CD4-positive, alpha-beta T cell (primary cell): ENCODE data around the gene KMT2C. TPM values are rescaled to one million over a fixed set of nuclear protein-coding genes. Genes with fewer than 3 reads are reported as not detected.
"Not testable (repeated sequence)": the region's sequence is repeated elsewhere in the genome, so short reads cannot be mapped to it uniquely, and the experiment has no call there.

Source experiments
- ATAC-seq: fragments of 200-7000 bp; cut with Tn5 transposase; one replicate; pipeline ENCODE4 v1.10.0; 2022; ENCODE audit warnings: mild to moderate bottlenecking; ENCODE audit not compliant: poor library complexity
- CTCF ChIA-PET: fragments of 350-600 bp; sonication (Branson Sonifier 250); formaldehyde crosslinking; loops from one replicate; lab custom pipeline; 2021; ENCODE audit warnings: antibody characterized with exemption, inconsistent platforms; lab: Charles Lee
- POLR2A ChIA-PET: fragments of 350-600 bp; sonication (Branson Sonifier 250); formaldehyde crosslinking; loops from one replicate; lab custom pipeline; 2021; ENCODE audit warnings: antibody characterized with exemption, inconsistent platforms; lab: Charles Lee
- DNase-seq, 14 experiments: peaks; one replicate each; pipeline ENCODE4 v3.0.0-alpha.2; 2013 to 2020; ENCODE audit warnings: mixed read lengths in 2 of 14
- H3K27ac ChIP-seq, 2 donors: one replicate each; pipeline versions ENCODE4 v1.5.1 to v1.7.0; 2013; ENCODE audit warnings: low read length in 2 of 2, low read depth in 1 of 2, mild to moderate bottlenecking in 1 of 2
- H3K27me3 ChIP-seq, 2 experiments: 1 replicate in 1 of 2; 2 replicates in 1 of 2; pipeline versions ENCODE4 v1.6.1 to v1.7.0; 2013; ENCODE audit warnings: low read length in 2 of 2, control low read depth in 1 of 2, mild to moderate bottlenecking in 1 of 2, moderate library complexity in 1 of 2; ENCODE audit not compliant: insufficient read depth in 2 of 2, control insufficient read depth in 1 of 2
- H3K36me3 ChIP-seq: one replicate; pipeline ENCODE4 v1.6.1; 2013; ENCODE audit warnings: low read length, control low read depth; ENCODE audit not compliant: insufficient read depth
- H3K4me1 ChIP-seq: one replicate; pipeline ENCODE4 v1.6.1; 2013; ENCODE audit warnings: low read length, control low read depth; ENCODE audit not compliant: insufficient read depth
- H3K4me3 ChIP-seq: one replicate; pipeline ENCODE4 v1.5.1; 2013; ENCODE audit warnings: mild to moderate bottlenecking, low read length, moderate library complexity
- H3K9me3 ChIP-seq, 2 experiments: 1 replicate in 1 of 2; 2 replicates in 1 of 2; pipeline versions ENCODE4 v1.6.1 to v1.7.0; 2013; ENCODE audit warnings: low read length in 2 of 2, mild to moderate bottlenecking in 2 of 2, control low read depth in 1 of 2, moderate library complexity in 1 of 2; ENCODE audit not compliant: control insufficient read depth in 1 of 2, insufficient read depth in 1 of 2
- H3K27ac Mint-ChIP-seq: one replicate; pipeline ENCODE4 v1.8.0; 2020; ENCODE audit warnings: mixed read lengths
- H3K27me3 Mint-ChIP-seq: one replicate; pipeline ENCODE4 v1.8.0; 2021; ENCODE audit warnings: mixed read lengths
- H3K36me3 Mint-ChIP-seq: one replicate; pipeline ENCODE4 v1.8.0; 2021; ENCODE audit warnings: low read depth, mixed read lengths
- H3K4me1 Mint-ChIP-seq: one replicate; pipeline ENCODE4 v1.8.0; 2021; ENCODE audit warnings: low read depth, mixed read lengths
- H3K4me3 Mint-ChIP-seq: one replicate; pipeline ENCODE4 v1.8.0; 2020; ENCODE audit warnings: mild to moderate bottlenecking, mixed read lengths
- H3K9me3 Mint-ChIP-seq: one replicate; pipeline ENCODE4 v1.8.0; 2020; ENCODE audit warnings: mixed read lengths
- intact Hi-C, 2 experiments: fragments of 100-400 bp; cut with DNase I in 1 of 2; cut with micrococcal nuclease in 1 of 2; formaldehyde crosslinking; loops; one replicate each; pipeline versions ENCODE4 v1.15.1 to v1.9.0; 2023 to 2025; cut with DNase I, micrococcal nuclease
- total RNA-seq, 174 experiments: library from RNA in 2 of 174; stranded (reverse) in 2 of 174; gene quantifications; one replicate each; pipeline ENCODE4 v1.2.3 and lab custom pipeline; 2021 to 2026
- TF ChIP-seq, protein P1 (sequence below): fragments of 200-600 bp; IDR thresholded peaks from one replicate; pipeline ENCODE4 v1.8.0; 2022; ENCODE audit warnings: antibody characterized with exemption, mild to moderate bottlenecking

The KMT2C gene
- total RNA-seq, 2 experiments from 2014 or later: 113 to 118 TPM

DNA sequence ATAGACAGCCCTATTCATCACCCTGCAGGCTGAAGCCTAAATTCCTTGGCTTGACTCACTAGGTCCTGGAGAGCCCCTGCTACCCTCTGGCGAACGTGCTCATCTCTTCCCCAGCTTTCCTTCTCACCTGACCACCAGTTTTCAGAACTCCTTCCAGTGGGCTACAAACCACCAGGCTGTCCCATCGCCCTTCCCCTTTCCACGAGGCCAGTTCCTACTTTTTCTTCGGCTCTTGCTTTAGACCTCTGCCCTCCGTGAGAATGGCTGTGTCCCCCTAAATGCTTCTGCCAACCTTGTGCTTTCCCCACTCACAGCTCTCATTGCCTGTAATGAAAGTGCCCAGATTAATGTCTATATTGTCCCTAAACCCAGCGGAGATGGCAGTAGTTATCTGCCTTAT lies 5.4 kb upstream of the KMT2C start:
- ATAC-seq, intact Hi-C loops, H3K36me3 ChIP-seq, H3K36me3 Mint-ChIP-seq, H3K9me3 ChIP-seq, H3K4me3 Mint-ChIP-seq, H3K9me3 Mint-ChIP-seq, H3K4me1 ChIP-seq, H3K27ac ChIP-seq, H3K4me1 Mint-ChIP-seq, CTCF ChIA-PET, H3K4me3 ChIP-seq, H3K27me3 ChIP-seq, DNase-seq, H3K27ac Mint-ChIP-seq, H3K27me3 Mint-ChIP-seq: not testable (repeated sequence)
- POLR2A ChIA-PET: interaction anchor here (1.3 kb wide), 1 partner anchor 22 kb away, joined by 8 read pairs; no protein-coding TSS in a partner anchor

DNA sequence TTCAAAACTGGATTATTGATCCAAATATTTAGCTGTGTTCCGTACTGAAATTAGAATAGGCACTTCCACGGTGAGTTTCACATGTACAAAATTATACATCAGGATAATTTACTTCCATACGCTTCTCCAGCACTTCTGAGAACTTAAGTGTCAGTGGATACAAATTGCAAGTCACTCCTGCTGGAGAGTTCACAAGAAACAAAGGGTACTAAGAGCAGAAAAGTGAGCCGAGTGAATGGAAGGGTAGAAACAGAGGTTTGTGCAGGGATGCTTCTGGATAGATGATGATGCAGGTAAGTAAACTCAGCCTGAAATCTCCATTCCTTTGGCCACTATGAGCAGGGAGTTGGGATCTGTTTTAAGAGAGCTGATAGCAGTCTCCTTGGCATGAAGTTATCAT lies 2.2 kb upstream of the KMT2C start:
- H3K27ac ChIP-seq, H3K27me3 Mint-ChIP-seq, H3K4me1 ChIP-seq, ATAC-seq, H3K9me3 ChIP-seq, DNase-seq, H3K36me3 ChIP-seq, H3K9me3 Mint-ChIP-seq, H3K27me3 ChIP-seq, H3K4me3 ChIP-seq: not testable (repeated sequence)
- Mint-ChIP-seq H3K4me1 (peaks cover 26% of the 10 kb centered on the region), H3K4me3 (peak overlapping the region; percentile 91), H3K36me3 (peaks cover 25% of the 10 kb centered on the region), H3K27ac (peak overlapping the region; percentile 93)
- POLR2A ChIA-PET: interaction anchor here (2.7 kb wide), 1 partner anchor 26 kb away, joined by 25 read pairs; no protein-coding TSS in a partner anchor
- intact Hi-C loops: loop anchor here in 1 of 2 experiments (5.0 to 10.0 kb wide), 3 partner anchors 91 to 561 kb away; partner anchors contain the start of genes PRKAG2 and XRCC2
- CTCF ChIA-PET: interaction anchor here (0.7 kb wide), 1 partner anchor 8 kb away, joined by 3 read pairs; no protein-coding TSS in a partner anchor

DNA sequence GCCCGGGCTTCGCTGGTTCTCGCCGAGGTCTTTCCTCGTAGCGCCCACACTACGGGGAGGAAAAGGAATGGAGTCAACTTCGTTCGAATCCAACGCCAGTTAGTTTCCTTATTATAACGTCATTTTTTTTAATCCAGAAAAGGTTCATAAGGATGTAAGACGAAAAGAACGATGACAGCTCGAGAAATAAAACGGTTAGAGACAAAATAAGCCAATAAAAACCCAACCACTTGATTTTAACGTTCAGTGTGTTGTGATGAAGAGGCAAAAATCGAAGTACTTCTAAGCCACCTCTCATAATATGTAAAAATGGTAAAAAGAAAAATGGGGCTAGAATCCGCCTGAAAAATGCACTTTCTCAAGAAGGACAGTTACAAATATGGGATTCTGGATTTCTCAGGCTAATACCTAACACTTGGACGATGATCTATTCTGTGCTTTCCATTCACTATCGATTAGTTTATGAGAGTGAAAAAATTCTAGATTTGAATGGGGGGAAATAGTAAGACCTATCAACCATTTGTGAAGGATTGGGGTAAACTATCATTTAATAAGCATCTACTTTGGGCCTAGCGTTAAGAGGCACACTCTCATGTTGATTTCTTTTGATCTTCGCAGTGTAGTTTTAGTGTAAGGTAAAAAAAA lies 1.2 kb upstream of the KMT2C start:
- not testable (repeated sequence) for H3K9me3 Mint-ChIP-seq, H3K4me1 ChIP-seq, H3K27me3 Mint-ChIP-seq, H3K27me3 ChIP-seq, H3K36me3 ChIP-seq, H3K9me3 ChIP-seq
- H3K27ac Mint-ChIP-seq: peak overlapping the region; percentile 93
- CTCF ChIA-PET: interaction anchor here (0.6 kb wide), 1 partner anchor 126 kb away, joined by 3 read pairs; no protein-coding TSS in a partner anchor
- intact Hi-C loops: loop anchor here (1.0 to 10.0 kb wide), 5 partner anchors 26 to 560 kb away; partner anchors contain the start of genes PRKAG2 (in 1 of the 2) and XRCC2 (in 1 of the 2)
- peaks cover 29% of the 10 kb centered on the region for H3K4me1 Mint-ChIP-seq
- ATAC-seq: peak; percentile 18
- DNase-seq: peak in 1 of 14 experiments; percentile 7
- peak overlapping the region; percentile 62 for H3K4me3 ChIP-seq
- peaks cover 25% of the 10 kb centered on the region for H3K36me3 Mint-ChIP-seq
- peak overlapping the region; percentile 86 to 92 for H3K27ac ChIP-seq
- peak overlapping the region; percentile 91 for H3K4me3 Mint-ChIP-seq
- POLR2A ChIA-PET: interaction anchor here (0.6 to 2.7 kb wide), 6 partner anchors 23 to 100 kb away, joined by 3 to 25 read pairs (median 3); no protein-coding TSS in a partner anchor

DNA sequence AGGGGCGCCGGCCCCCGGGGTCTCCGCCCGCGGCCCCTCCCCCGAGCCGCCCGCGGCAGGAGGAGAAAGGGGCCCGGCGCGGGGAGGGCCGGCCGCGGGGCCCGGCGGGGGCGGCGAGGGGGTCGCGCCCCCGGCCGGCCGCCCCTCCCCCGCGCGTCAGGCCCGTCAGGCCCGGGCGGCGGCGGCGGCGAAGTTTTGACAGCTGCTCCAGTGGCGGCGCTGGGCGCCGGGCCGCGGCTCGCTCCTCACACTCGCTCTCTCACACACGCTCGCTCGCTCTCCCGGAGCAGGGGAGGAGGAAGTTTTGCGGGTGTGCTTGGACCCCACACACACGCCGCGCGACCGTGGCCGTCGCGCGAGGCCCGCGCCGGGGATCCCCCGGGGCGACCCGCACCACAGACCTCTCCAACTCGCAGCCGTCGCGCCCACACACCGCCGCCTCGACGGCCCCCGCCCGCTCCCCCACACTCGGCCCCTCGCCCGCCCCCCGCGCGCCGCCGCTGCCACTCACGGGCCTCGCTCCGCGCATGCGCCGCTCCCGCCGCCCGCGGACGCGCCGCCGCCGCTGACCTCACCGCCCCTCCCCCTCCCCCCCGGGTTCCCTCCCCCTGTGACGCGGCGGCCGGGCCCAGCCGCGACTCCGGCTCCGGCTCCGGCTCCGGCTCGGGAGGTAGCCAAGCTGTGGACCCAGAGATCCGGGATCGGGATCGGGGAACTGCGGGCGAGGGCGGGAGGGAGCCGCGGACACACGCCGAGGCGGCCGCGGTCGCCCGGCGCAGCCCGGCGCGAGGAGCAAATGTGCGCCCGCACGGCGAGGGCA lies 518 bp upstream of the KMT2C start:
- ChIA-PET CTCF (interaction anchor here (0.6 kb wide), 1 partner anchor 126 kb away, joined by 3 read pairs; no protein-coding TSS in a partner anchor), POLR2A (interaction anchor here (0.9 to 2.7 kb wide), 5 partner anchors 24 to 99 kb away, joined by 3 to 25 read pairs (median 3); no protein-coding TSS in a partner anchor)
- H3K36me3 ChIP-seq: no peaks in the 10 kb centered on the region
- no peaks in the 10 kb centered on the region for H3K27me3 ChIP-seq
- TF ChIP-seq, protein P1, sequence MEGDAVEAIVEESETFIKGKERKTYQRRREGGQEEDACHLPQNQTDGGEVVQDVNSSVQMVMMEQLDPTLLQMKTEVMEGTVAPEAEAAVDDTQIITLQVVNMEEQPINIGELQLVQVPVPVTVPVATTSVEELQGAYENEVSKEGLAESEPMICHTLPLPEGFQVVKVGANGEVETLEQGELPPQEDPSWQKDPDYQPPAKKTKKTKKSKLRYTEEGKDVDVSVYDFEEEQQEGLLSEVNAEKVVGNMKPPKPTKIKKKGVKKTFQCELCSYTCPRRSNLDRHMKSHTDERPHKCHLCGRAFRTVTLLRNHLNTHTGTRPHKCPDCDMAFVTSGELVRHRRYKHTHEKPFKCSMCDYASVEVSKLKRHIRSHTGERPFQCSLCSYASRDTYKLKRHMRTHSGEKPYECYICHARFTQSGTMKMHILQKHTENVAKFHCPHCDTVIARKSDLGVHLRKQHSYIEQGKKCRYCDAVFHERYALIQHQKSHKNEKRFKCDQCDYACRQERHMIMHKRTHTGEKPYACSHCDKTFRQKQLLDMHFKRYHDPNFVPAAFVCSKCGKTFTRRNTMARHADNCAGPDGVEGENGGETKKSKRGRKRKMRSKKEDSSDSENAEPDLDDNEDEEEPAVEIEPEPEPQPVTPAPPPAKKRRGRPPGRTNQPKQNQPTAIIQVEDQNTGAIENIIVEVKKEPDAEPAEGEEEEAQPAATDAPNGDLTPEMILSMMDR: no peak
- Mint-ChIP-seq H3K4me3 (peak overlapping the region; percentile 91), H3K27me3 (no peaks in the 10 kb centered on the region), H3K4me1 (peaks cover 29% of the 10 kb centered on the region), H3K27ac (peak overlapping the region; percentile 93), H3K9me3 (no peaks in the 10 kb centered on the region), H3K36me3 (peaks cover 25% of the 10 kb centered on the region)
- ATAC-seq: peak; percentile 66
- DNase-seq: peak; percentile 82 to 97 (median 88)
- intact Hi-C loops: loop anchor here (1.0 to 10.0 kb wide), 5 partner anchors 26 to 559 kb away; partner anchors contain the start of genes PRKAG2 (in 1 of the 2) and XRCC2 (in 1 of the 2)
- no peaks in the 10 kb centered on the region for H3K9me3 ChIP-seq
- H3K4me3 ChIP-seq: peak overlapping the region; percentile 62
- H3K27ac ChIP-seq: peak overlapping the region; percentile 86 to 92
- H3K4me1 ChIP-seq: peaks cover 5% of the 10 kb centered on the region

DNA sequence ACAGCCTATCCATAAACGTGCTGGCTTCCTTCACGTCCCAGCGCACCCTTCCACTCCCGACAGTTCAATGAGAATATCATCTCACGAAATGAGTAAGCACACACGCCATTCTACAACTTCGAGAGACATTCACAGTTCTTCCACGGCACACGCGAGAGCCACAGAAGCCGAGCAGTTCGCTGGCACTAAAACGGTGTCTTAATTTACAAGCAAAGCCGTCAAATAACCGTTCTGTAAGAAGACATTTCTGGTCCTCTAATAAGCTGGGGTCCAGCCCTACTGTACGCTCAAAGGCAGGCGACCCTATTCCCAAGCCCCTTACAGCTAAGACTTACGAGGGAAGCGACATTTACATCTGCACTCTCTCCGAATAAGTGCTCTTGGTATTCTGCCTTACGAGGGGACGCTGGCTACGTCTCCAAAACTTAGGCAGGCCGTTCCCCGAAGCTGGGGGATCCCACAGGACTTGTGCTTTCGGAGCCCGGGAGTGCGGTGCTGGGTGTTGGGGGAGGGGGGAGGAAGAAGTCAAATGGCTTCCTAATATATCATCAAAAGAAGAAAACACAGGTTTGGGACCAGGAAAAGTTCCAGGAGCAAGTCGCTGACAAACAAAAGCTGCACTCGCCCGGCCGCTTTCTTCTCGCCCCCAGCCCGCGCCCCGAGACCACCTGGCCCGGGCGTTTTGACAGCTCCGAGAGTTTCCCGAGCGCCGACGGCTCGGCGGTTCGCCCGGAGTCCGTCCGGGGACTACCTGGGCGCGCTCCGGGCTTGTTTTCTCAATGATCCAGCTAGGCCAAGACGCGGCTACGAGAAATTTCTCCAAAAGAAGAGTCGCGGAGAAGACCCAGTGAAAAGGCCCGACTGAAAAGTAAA lies 1.1 kb downstream of the KMT2C start:
- DNase-seq (peak in 11 of 14 experiments; percentile 5 to 66 (median 25)), ATAC-seq (peak; percentile 19)
- ChIA-PET CTCF (interaction anchor here (0.7 to 0.9 kb wide), 2 partner anchors 29 to 98 kb away, joined by 3 read pairs; no protein-coding TSS in a partner anchor), POLR2A (interaction anchor here (0.6 to 2.5 kb wide), 7 partner anchors 11 to 802 kb away, joined by 3 to 31 read pairs (median 3); no protein-coding TSS in a partner anchor)
- peak overlapping the region; percentile 88 for H3K4me3 Mint-ChIP-seq
- H3K27ac ChIP-seq: peak overlapping the region; percentile 67
- peaks cover 25% of the 10 kb centered on the region for H3K36me3 Mint-ChIP-seq
- H3K4me1 Mint-ChIP-seq: peaks cover 35% of the 10 kb centered on the region
- intact Hi-C loops: loop anchor here (5.0 to 10.0 kb wide), 5 partner anchors 87 to 557 kb away; partner anchors contain the start of genes XRCC2 (in 2 of the 2) and PRKAG2 (in 1 of the 2)
- H3K4me1 ChIP-seq: peaks cover 14% of the 10 kb centered on the region
- not testable (repeated sequence) for H3K9me3 Mint-ChIP-seq, H3K27me3 ChIP-seq, H3K36me3 ChIP-seq, H3K9me3 ChIP-seq, H3K27me3 Mint-ChIP-seq
- H3K4me3 ChIP-seq: peak overlapping the region; percentile 72
- H3K27ac Mint-ChIP-seq: peak overlapping the region; percentile 85
